Astrocyte (in vitro differentiated cells and primary cell): ENCODE data around the gene TTC33. TPM values are rescaled to one million over a fixed set of nuclear protein-coding genes. Genes with fewer than 3 reads are reported as not detected.
"Not testable (repeated sequence)": the region's sequence is repeated elsewhere in the genome, so short reads cannot be mapped to it uniquely, and the experiment has no call there.

Experiments
- DNase-seq: peaks from one replicate; pipeline ENCODE4 v3.0.0-alpha.2; 2010; ENCODE audit warnings: low read depth
- FAIRE-seq: peaks from 2 replicates; lab custom pipeline; 2011; peaks lifted over from hg19 to GRCh38; lab: Jason Lieb, UNC
- H2AFZ ChIP-seq: 2 replicates; pipeline ENCODE4 v1.6.0; 2012; ENCODE audit warnings: low read depth, low read length, inconsistent platforms
- H3K27ac ChIP-seq: 2 replicates; pipeline ENCODE4 v1.5.1; 2011; ENCODE audit warnings: low read depth, low read length, inconsistent platforms
- H3K27me3 ChIP-seq: 2 replicates; pipeline ENCODE4 v1.6.0; 2011; ENCODE audit warnings: low read length, inconsistent platforms; ENCODE audit not compliant: insufficient read depth
- H3K36me3 ChIP-seq: 2 replicates; pipeline ENCODE4 v1.5.1; 2011; ENCODE audit warnings: low read length, inconsistent platforms; ENCODE audit not compliant: insufficient read depth
- H3K4me1 ChIP-seq: 2 replicates; pipeline ENCODE4 v1.5.1; 2011; ENCODE audit warnings: low read length, inconsistent platforms; ENCODE audit not compliant: insufficient read depth
- H3K4me2 ChIP-seq: 2 replicates; pipeline ENCODE4 v1.6.0; 2012; ENCODE audit warnings: low read length, inconsistent platforms
- H3K4me3 ChIP-seq: 2 replicates; pipeline ENCODE4 v1.5.1; 2011; ENCODE audit warnings: low read depth, mild to moderate bottlenecking, low read length, inconsistent platforms; ENCODE audit not compliant: insufficient read depth
- H3K79me2 ChIP-seq: 2 replicates; pipeline ENCODE4 v1.6.0; 2012; ENCODE audit warnings: mild to moderate bottlenecking, low read length, inconsistent platforms; ENCODE audit not compliant: insufficient read depth
- H3K9ac ChIP-seq: 2 replicates; pipeline ENCODE4 v1.6.0; 2012; ENCODE audit warnings: mild to moderate bottlenecking, low read length, inconsistent platforms
- H3K9me3 ChIP-seq: 2 replicates; pipeline ENCODE4 v1.5.1; 2012; ENCODE audit warnings: low read depth, mild to moderate bottlenecking, low read length, inconsistent platforms; ENCODE audit not compliant: insufficient read depth
- H4K20me1 ChIP-seq: 2 replicates; pipeline ENCODE4 v1.6.0; 2012; ENCODE audit warnings: low read length, inconsistent platforms; ENCODE audit not compliant: insufficient read depth
- H3K27ac Mint-ChIP-seq: one replicate; pipeline ENCODE4 v1.8.0; 2021; ENCODE audit warnings: mild to moderate bottlenecking, mixed read lengths; ENCODE audit not compliant: unreplicated experiment
- H3K27me3 Mint-ChIP-seq: one replicate; pipeline ENCODE4 v1.8.0; 2021; ENCODE audit warnings: low read depth, mixed read lengths; ENCODE audit not compliant: unreplicated experiment
- H3K36me3 Mint-ChIP-seq: one replicate; pipeline ENCODE4 v1.8.0; 2021; ENCODE audit warnings: low read depth, mixed read lengths; ENCODE audit not compliant: unreplicated experiment
- H3K4me1 Mint-ChIP-seq: one replicate; pipeline ENCODE4 v1.8.0; 2021; ENCODE audit warnings: low read depth, mixed read lengths; ENCODE audit not compliant: unreplicated experiment
- H3K4me3 Mint-ChIP-seq: one replicate; pipeline ENCODE4 v1.8.0; 2021; ENCODE audit warnings: mild to moderate bottlenecking, moderate library complexity, mixed read lengths; ENCODE audit not compliant: unreplicated experiment
- H3K9me3 Mint-ChIP-seq: one replicate; pipeline ENCODE4 v1.8.0; 2021; ENCODE audit warnings: mild to moderate bottlenecking, mixed read lengths; ENCODE audit not compliant: unreplicated experiment
- EZH2 ChIP-seq: IDR thresholded peaks from 2 replicates; pipeline ENCODE4 v1.6.1; 2012; ENCODE audit warnings: mild to moderate bottlenecking, low read length, inconsistent platforms; ENCODE audit not compliant: insufficient read depth
- total RNA-seq: library from RNA; stranded (reverse); gene quantifications from 2 replicates; pipeline ENCODE4 v1.2.1, GENCODE V29; 2021
- TF ChIP-seq, protein P1 (sequence below): IDR thresholded peaks from 2 replicates; pipeline ENCODE4 v1.5.1; 2011; ENCODE audit warnings: low read depth, mild to moderate bottlenecking, inconsistent platforms, low read length, moderate library complexity; ENCODE audit not compliant: insufficient read depth

Gene TTC33
- total RNA-seq, 1 donor from 2014 or later: 13.3 TPM

DNA sequence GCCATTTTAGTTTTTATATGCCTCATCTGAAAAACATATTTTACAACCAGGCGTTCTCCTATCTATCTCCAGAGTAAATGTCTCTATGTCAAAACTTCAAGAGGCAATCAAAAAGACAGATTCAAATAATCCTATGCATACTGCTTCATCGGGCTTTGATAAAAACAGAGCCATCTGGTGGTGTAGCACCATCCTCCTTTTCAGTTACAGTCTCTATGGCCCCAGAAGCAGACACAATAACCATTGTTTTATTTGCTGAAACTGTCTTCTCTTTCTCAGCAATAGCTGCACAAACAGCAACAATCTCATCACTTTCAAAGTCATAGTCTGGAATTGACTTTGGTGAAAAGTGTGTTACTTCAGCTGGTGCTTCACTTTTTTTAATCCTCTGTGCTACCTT, 39.8 kb downstream of the TTC33 start:
- Histone ChIP-seq H3K9me3 (peaks cover 1% of the 10 kb centered on the region), H3K27me3 (no peaks in the 10 kb centered on the region), H3K4me1 (peaks cover 2% of the 10 kb centered on the region), H3K36me3 (no peaks in the 10 kb centered on the region), H3K4me2 (no peak overlapping the region), H2AFZ (no peak overlapping the region), H3K79me2 (no peaks in the 10 kb centered on the region), H3K9ac (no peak overlapping the region), H4K20me1 (no peaks in the 10 kb centered on the region), H3K27ac (no peak overlapping the region), H3K4me3 (no peak overlapping the region)
- Mint-ChIP-seq H3K27ac (no peak overlapping the region), H3K4me1 (peaks cover 6% of the 10 kb centered on the region), H3K9me3 (peaks cover 6% of the 10 kb centered on the region), H3K4me3 (no peak overlapping the region), H3K36me3 (peaks cover 5% of the 10 kb centered on the region), H3K27me3 (no peaks in the 10 kb centered on the region)
- DNase-seq (no peak), FAIRE-seq (peak; percentile 32)
- TF ChIP-seq, protein P1, sequence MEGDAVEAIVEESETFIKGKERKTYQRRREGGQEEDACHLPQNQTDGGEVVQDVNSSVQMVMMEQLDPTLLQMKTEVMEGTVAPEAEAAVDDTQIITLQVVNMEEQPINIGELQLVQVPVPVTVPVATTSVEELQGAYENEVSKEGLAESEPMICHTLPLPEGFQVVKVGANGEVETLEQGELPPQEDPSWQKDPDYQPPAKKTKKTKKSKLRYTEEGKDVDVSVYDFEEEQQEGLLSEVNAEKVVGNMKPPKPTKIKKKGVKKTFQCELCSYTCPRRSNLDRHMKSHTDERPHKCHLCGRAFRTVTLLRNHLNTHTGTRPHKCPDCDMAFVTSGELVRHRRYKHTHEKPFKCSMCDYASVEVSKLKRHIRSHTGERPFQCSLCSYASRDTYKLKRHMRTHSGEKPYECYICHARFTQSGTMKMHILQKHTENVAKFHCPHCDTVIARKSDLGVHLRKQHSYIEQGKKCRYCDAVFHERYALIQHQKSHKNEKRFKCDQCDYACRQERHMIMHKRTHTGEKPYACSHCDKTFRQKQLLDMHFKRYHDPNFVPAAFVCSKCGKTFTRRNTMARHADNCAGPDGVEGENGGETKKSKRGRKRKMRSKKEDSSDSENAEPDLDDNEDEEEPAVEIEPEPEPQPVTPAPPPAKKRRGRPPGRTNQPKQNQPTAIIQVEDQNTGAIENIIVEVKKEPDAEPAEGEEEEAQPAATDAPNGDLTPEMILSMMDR: peak; percentile 14
- TF ChIP-seq EZH2: no peak

DNA sequence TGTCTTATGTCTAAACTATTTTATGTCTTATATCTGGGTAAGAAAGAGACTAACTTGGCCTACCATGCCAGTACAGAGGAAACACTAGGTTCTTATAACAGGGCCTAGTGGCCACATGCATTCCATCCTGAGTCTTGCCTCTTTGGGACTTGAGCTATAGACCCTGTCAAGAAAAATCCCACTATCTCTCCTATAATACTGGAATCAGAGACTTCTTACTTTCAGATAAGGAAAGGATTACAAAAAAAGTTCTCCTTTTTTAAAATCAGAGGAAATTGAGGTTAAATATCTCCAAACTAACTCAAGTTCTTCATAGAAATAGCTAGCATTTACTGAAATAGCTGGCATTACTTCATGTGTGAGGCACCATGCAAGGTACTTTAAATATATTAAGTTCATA, 41.8 kb downstream of the TTC33 start:
- DNase-seq (no peak), FAIRE-seq (no peak)
- Mint-ChIP-seq H3K27ac (no peak overlapping the region), H3K4me1 (peaks cover 6% of the 10 kb centered on the region), H3K9me3 (no peaks in the 10 kb centered on the region), H3K4me3 (no peak overlapping the region), H3K27me3 (no peaks in the 10 kb centered on the region), H3K36me3 (peaks cover 5% of the 10 kb centered on the region)
- TF ChIP-seq EZH2: no peak
- TF ChIP-seq, protein P1: no peak
- Histone ChIP-seq H3K4me1 (peaks cover 2% of the 10 kb centered on the region), H3K27ac (no peak overlapping the region), H3K36me3 (no peaks in the 10 kb centered on the region), H3K79me2 (no peaks in the 10 kb centered on the region), H4K20me1 (no peaks in the 10 kb centered on the region), H3K9ac (no peak overlapping the region), H2AFZ (no peak overlapping the region), H3K4me3 (no peak overlapping the region), H3K4me2 (no peak overlapping the region), H3K27me3 (no peaks in the 10 kb centered on the region), H3K9me3 (no peaks in the 10 kb centered on the region)

DNA sequence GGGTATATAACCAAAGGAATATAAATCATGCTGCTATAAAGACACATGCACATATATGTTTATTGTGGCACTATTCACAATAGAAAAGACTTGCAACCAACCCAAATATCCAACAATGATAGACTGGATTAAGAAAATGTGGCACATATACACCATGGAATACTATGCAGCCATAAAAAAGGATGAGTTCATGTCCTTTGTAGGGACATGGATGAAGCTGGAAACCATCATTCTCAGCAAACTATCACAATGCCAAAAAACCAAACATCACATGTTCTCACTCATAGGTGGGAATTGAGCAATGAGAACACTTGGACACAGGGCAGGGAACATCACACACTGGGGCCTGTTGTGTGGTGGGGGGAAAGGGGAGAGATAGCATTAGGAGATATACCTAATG, 45.2 kb downstream of the TTC33 start:
- H3K27me3 Mint-ChIP-seq, FAIRE-seq, H3K4me3 ChIP-seq, H3K9me3 Mint-ChIP-seq, H3K36me3 Mint-ChIP-seq, H3K79me2 ChIP-seq, H3K9me3 ChIP-seq, H3K27ac Mint-ChIP-seq, H3K27me3 ChIP-seq, DNase-seq, H3K4me1 Mint-ChIP-seq, H2AFZ ChIP-seq, H3K4me3 Mint-ChIP-seq, H4K20me1 ChIP-seq, H3K4me2 ChIP-seq, H3K4me1 ChIP-seq, H3K9ac ChIP-seq, H3K36me3 ChIP-seq, H3K27ac ChIP-seq: not testable (repeated sequence)

DNA sequence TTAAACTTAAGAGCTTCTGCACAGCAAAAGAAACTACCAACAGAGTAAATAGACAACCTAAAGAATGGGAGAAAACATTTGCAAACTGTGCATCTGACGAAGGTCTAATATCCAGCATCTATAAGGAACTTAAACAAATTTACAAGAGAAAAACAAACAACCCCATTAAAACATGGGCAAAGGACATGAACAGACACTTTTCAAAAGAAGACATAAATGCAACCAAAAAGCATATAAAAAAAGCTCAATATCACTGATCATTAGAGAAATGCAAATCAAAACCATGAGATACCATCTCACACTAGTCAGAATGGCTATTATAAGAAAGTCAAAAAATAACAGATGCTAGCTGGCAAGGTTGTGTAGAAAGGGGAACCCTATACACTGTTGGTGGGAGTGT, 50.3 kb downstream of the TTC33 start:
- peaks cover 26% of the 10 kb centered on the region for H3K36me3 Mint-ChIP-seq

DNA sequence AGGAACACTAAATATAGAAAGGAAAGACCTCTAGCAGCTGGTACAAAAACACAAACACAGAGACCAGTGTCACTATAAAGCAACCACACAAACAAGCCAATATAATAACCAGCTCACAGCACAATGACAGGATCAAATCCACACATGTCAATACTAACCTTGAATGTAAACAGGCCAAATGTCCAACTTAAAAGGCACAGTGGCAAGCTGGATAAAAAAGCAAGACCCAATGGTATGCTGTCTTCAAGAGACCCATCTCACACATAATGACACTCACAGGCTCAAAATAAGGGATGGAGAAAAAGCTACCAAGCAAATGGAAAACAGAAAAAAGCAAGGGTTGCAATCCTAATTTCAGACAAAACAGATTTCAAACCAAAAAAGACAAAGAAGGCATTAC, 53.7 kb downstream of the TTC33 start:
- H3K27ac Mint-ChIP-seq, H3K9ac ChIP-seq, H3K27me3 Mint-ChIP-seq, H2AFZ ChIP-seq, H3K4me3 ChIP-seq, H3K4me1 Mint-ChIP-seq, H3K27me3 ChIP-seq, H3K27ac ChIP-seq, FAIRE-seq, DNase-seq, H3K9me3 ChIP-seq, H3K36me3 ChIP-seq, H3K4me3 Mint-ChIP-seq, H4K20me1 ChIP-seq, H3K4me2 ChIP-seq, H3K4me1 ChIP-seq, H3K79me2 ChIP-seq: not testable (repeated sequence)
- H3K9me3 Mint-ChIP-seq: peaks cover 16% of the 10 kb centered on the region
- peaks cover 24% of the 10 kb centered on the region for H3K36me3 Mint-ChIP-seq

More for the DNA sequence above, 50.3 kb downstream of the TTC33 start:
- not testable (repeated sequence) for H3K4me1 ChIP-seq, H4K20me1 ChIP-seq, H3K36me3 ChIP-seq, H3K27me3 ChIP-seq, FAIRE-seq, H3K27ac ChIP-seq, H3K9ac ChIP-seq, H3K4me1 Mint-ChIP-seq, H3K4me2 ChIP-seq, H3K79me2 ChIP-seq, H3K27me3 Mint-ChIP-seq, H3K27ac Mint-ChIP-seq, H3K9me3 ChIP-seq, DNase-seq, H2AFZ ChIP-seq, H3K4me3 Mint-ChIP-seq, H3K4me3 ChIP-seq
- peaks cover 16% of the 10 kb centered on the region for H3K9me3 Mint-ChIP-seq
